ENCODE data around the gene CTU2. TPM values are rescaled to one million over a fixed set of nuclear protein-coding genes. Genes with fewer than 3 reads are reported as not detected.

CTU2 gene
- total RNA-seq, 1 donor from 2014 or later = 11.6 TPM

DNA sequence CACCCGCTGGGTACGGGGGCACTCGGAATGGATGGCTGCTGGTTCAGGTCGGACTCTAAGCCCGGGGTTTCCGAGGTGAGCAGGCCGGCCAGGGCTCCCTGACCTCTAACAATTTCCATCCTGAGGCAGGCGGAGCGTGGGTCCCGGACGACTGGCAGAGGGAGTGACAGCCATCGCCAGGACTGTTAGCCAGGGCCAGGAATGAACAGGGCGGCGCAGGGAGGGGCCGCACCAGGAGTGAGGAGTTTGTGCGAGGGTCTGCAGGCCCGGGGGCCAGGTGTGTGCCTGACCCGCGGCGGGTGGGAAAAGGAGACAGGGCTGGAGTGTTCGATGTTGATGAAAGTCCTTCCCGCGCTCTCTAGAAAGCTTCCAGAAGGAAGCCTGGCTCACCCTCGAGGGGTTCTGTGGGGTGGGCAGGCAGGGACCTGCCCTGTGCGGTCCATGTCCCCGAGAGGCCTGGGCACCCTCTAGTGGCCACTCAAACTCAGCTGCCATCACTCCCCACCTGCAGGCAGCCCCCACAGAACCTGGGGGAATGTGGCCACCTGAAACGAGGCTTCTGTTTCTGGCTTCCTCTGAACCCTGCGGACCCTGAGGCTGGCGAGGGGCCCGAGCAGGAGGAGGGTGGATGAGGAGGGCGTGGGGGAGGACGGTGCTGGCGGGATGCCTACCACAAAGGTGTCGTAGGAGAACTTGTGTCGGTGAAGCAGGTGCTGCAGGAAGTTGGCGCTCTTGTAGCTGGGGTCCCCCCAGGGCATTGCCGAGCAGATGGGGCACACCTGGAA, 8.3 kb upstream of the CTU2 start:
- peak; percentile 47 for DNase-seq

DNA sequence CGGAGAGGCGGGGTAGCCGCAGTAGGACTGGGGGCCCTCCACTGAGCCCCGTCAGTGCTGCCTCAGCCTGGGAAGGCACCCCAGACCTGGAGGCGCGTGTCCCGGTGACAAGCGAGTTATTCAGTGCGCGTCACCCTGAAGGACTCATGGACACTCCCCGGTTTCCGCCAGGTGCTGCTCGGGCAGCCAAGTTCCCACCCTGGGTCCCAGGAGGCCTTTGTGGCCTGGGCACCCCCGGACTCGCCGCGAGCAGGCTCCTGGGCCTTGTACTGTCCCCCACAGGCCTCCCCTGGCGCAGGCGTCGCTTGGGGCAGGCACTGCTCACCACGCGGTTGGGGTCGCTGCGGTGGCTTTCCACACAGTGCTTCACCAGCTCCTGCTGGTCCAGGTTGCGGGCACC, 7.7 kb upstream of the CTU2 start:
- no peak for DNase-seq

DNA sequence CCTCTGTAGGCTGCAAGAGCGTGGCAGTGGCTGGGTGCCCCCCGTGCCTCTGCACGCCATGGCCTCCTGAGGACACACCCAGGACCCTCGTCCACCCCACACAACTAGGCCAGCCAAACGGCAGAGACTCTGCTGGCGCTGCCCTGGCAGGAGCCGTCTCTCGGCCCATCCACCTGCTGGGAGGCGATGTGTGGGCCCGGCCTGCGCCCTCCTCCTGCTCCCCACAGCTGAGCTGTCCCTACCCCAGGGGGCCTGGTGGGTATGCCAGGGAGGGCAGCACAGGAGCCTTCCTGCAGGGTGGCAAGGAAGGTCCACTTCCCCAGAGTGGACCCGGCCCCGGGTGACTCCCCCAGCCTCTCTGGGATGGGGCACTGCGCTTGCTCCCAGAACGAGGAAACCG, 7.1 kb upstream of the CTU2 start:
- no peak for DNase-seq

DNA sequence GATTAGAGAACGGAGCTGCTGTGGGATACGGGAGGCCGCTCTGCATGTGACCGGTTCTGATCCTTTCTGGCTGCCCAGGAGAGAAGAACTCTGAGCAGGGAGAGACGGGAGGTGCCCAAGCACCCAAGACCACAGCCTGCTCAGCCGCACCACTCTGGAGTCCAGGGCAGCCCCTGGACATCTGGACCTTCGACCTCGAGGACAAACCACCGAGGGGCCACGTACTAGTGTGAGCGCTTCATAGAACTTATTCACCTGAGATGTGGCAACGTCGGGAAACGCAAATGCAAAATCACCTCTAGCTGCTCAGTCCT, 6.0 kb upstream of the CTU2 start:
- DNase-seq = no peak

DNA sequence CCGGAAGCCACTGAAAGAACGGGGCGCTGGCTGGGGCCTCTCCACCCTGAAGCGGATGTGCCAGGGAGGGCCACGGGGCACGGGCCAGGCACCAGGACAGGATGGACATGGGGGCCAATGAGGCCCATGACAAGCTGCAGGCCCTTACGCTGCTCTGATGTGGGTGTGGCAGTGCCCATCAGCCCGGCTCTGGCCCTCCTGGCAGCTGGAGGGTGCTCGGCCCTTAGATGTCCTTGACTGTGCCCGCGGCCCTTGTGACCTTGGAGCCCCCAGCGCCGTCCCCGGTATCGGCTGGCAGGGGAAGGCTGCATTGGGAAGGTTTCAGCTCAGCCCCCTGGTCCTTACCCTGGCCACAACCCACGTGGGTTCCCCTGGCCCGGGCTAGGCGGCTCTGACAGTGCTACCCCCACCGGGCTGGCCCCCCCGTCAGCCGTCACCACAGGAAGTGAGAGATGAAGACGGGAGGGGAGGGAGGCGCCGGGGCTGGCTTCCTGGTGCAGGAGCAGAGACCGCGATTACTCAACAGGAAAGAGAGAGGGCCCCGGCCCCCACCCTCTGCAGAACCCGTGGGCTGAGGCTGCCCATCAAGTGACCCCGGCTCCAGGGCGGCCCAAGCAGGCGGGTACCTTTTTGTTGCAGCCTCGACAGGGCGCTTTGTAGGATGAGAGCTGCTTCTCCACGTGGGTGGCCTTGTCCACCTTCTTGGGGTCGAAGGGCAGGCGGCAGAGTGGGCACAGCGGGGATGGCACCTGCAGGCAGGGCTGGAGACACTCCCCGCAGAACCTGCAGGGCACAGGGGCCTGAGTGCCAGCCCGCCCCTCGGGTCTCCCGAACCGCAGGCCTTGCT, 5.4 kb upstream of the CTU2 start:
- peak; percentile 95 for DNase-seq

DNA sequence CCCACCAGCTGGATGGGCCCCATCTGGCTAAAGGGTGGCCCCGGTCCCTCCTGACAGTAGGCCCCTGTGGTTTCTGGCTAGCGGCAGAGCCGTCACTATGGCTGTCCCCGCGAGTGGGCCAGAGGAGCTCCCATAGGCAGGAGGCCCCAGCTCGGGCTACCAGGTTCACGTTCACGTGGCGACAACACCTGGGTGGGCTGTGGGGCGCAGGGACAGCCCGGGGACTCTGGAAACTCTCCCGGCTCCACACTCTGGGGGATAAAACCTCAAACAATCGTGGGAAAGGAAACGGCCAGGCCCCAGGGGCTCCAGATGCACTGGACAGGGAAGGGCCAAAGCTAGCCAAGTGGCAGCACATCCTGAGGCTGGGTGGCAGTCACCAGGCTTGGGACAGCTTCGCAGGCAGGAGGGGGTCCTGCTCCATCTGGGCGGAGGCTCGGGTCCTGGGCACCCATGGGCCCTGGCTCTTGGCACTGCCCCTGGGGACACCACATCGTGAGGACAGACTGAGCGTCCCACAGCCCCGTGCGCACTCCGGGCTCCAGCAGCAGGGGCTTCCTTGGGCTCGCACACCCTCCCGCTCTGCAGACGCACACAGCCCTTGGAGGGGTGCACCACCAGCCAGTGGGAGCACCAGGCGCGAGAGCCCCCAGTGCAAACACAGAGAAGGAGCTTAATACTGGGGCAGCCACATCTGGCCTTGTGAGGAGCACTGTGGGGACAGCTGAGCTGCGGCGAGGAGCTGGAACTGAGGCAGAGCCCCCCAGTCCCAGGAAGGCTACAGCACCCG, 4.5 kb upstream of the CTU2 start:
- DNase-seq = peak; percentile 34

DNA sequence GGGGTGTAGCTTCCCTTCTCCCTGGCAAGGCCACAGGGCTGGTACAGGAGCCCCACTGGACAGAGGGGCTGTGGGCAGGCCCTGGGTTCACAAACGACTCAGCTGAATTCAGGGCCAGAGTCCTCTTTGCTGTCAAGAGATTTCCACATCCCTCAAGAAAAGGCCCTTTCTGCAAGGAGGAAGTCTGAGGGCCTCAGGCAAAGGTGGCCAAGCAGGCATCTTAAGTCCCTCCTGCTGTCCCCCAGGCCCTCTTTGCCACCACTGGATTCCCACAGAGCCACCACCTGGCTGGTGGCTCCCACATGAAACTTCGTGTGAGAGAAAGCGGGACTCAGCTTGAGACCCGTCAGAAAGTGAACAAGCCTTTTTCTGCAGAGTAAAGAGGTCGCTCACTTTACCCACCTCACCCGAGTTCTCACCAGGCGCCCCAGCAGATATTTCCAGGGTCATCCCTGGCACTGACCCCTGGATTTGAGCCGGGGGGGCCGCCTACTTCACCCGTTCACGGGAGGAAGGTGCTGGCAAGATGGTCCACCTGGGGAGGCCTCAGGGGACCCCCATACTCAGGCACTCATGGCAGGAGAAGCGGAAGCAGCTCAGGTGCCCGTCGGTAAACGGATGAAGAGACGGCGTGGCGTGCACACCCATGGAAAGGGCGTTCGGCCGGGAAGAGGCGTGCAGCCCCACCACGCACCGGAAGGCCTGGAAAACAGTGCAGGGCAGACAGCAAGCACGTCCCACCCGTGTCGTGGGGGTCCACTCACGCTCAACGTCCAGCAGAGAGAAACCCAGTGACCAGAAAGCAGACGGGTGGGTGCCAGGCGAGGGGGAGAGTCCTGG, 3.7 kb upstream of the CTU2 start:
- no peak for DNase-seq

DNA sequence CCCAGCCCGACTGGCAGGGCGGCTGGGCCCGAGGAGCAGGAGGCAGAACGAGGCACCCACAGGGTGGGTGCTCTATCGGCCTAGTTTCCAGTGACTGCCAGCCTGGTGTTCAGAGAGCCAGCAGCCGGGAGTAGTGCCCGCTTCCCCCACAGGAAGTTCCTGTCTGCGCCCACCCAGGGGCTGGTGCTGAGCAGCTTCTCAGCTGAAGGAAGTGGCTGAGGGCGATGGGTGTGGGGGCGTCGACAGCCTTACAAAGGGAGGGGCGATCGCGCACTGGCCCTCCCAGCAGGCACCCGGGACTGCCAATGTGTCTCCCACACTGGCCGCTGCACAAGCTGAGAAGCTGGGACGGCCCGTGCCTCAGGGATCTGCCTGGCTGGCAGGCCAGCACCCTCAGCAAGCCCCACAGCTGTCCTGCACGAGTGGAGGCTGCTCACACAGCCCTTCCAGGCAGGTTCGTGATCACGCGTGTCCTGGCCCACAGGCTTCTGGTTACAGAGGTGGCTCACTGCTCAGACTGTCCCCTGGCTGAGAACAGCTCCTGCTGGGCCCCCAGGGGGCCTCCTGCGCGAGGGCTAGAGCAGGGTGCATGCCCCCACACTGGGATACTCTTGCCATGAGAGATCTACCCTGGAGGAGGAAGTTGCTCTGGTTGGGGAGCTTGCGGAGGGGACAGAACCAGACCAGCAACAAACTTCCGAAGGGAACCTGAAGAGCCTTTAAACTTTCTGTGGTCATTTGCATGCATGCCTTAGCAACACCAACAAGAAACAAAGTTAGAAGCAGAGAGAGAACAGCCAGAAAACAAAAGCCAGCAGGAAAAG, 2.6 kb upstream of the CTU2 start:
- DNase-seq = peak; percentile 53

DNA sequence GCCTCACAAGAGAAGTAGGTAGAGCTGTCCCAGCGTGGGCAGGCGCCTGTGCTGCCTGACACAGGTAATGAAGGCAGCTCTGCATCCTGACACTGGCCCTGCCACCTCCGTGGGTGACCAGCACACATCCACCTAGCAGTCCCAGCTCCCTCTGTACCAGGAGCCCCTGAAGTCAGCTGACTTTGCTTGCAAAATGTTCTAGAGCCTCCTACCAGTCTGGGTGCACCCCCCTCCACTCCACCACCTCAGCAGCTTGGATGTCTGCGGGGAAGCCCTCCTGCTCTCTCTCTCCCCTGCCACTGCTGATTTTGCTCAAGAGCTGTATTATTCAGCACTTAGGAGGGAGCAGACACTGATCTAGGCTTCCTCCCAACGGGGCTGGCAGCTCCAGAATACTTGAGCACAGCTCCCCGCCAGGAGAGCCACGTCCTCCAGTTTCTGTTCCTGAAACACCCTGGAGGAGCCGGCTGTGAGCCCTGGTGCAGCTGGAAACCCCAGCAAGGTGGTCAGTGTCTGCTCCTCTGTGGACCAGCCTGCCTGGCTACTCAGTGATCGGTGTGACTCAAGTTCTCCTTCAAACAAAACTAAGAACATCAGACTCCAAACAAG, 1.1 kb upstream of the CTU2 start:
- peak; percentile 31 for DNase-seq

DNA sequence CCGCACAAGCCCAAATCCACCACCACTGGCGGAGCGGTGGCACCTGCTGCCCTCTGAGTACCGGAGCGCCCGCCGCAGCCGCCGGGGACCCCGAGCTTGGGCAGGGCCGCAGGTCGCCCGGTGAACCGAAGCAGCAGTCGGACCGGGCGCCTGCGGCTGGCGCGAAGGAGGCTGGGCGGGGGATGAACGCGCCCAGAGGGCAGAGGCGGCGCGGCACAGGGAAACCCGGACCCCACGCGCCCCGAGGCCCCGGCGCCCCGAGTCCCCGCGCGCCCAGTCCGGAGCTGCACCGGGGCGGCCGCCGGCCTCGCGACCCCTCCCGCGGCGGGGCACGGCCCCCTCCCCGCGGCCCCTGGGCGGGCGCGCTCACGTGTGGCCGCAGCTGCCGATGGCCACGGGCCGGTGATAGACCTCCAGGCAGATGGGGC, 488 bp upstream of the CTU2 start:
- DNase-seq = no peak

DNA sequence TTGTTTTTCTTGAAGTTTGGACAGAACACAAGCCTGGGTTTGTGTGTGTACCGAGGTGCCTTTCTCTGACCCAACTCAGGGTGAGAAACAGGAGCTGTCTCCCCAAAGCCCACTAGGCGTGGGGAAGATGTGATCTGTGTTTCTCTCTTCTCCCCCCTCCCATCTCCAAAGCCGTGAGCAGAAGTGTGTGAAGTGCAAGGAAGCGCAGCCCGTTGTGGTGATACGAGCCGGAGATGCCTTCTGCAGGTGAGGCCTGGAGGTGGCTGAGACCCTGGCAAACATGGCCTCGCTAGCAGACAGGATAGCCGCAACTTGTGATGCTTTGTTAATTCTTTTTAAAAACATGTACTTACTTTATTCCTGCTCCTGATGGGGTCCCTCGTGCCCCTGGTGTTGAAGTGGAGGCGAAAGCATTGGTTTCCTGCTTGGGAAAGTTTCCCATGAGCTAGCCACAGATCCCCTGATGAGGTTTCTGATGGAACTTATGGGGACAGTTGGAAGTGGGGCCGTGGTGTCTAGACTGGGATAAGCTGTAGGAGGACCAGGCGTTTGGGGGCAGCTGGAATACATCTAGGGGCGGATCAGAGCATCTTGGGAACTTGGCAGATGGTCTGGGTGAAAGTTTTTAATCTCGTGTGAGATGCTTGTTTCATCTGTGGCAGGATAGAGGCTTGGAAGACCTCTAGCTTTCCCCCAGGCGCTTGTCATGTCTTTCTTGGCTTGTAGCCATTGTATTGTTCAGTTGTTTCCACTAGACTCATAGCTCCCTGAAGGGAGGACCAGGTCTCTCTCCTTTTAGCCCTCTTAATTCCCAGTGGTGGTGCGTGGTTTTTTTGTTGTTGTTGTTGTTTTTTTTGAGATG, 893 bp downstream of the CTU2 start:
- DNase-seq = no peak

DNA sequence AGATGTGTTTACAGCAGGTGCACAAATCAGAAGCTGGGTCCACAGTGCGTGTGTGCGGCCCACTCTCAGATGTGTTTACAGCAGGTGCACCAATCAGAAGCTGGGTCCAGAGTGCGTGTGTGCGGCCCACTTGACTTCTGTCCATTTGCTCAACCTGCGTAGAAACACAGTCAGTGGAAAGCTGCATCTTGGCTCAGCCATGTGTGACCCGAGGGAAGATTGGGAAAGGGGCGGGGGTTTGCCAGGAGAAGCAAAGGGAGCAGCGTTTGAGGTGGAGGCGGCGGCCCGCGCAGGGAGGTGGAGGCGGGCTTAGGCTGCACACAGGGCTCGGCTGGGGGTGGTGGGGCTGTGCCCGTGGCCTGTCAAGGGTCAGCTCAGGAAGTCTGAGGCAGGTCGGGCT, 4.3 kb downstream of the CTU2 start:
- DNase-seq = no peak

DNA sequence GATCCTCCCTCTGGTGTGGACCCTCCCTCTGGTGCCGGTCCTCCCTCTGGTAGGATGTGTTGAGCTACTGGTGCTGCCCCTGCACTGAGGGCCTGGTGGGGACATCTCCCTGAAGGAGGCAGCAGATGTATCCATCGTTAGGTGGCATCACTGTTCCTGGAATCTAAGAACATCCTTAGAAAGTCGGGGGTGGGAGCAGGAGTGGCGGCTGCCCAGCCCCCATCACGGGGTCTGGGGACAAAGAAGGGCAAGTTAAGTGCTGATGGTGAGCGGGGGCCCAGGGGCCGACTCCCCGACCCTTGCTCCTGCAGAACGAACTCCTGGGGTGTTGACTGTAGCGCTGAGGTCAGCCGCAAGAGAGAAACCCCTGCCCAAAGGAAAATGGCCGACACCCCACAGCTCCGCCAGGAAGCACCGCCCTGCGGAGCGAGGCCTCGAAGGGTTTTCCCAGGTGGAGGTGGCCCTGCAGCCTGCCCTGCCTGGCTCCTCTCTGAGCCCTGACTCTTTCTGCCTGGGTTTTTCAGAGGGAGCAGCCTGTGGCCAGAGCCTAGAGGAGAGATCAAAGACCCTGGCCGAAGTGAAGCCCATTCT, 5.5 kb downstream of the CTU2 start:
- DNase-seq = no peak

DNA sequence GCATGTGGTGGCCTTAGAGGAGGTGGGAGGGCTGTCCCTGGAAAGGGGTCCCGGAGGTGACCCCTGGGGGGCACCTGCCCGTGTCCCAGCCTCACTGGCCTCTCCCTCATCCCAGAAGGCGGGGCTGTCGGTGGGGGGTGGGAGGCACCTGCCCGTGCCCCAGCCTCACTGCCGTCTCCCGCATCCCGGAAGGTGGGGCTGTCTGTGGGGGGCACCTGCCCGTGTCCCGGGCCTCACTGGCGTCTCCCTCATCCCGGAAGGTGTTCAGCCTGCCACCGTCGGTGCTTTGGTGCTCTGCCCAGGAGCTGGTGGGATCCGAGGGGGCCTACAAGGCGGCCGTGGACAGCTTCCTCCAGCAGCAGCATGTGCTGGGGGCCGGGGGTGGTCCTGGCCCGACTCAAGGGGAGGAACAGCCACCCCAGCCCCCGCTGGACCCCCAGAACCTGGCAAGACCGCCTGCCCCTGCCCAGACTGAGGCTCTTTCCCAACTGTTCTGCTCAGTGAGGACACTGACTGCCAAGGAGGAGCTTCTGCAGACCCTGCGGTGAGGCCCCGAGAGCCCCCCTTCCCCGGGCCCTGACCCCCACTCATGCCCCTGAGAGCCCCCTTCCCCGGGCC, 6.2 kb downstream of the CTU2 start:
- DNase-seq = no peak

DNA sequence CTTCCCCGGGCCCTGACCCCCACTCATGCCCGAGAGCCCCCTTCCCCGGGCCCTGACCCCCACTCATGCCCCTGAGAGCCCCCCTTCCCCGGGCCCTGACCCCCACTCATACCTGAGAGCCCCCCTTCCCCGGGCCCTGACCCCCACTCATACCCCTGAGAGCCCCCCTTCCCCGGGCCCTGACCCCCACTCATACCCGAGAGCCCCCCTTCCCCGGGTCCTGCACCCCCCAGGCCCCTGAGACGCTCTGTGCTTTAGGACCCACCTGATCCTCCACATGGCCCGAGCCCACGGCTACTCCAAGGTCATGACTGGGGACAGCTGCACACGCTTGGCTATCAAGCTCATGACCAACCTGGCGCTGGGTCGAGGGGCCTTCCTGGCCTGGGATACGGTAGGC, 6.8 kb downstream of the CTU2 start:
- DNase-seq = no peak

DNA sequence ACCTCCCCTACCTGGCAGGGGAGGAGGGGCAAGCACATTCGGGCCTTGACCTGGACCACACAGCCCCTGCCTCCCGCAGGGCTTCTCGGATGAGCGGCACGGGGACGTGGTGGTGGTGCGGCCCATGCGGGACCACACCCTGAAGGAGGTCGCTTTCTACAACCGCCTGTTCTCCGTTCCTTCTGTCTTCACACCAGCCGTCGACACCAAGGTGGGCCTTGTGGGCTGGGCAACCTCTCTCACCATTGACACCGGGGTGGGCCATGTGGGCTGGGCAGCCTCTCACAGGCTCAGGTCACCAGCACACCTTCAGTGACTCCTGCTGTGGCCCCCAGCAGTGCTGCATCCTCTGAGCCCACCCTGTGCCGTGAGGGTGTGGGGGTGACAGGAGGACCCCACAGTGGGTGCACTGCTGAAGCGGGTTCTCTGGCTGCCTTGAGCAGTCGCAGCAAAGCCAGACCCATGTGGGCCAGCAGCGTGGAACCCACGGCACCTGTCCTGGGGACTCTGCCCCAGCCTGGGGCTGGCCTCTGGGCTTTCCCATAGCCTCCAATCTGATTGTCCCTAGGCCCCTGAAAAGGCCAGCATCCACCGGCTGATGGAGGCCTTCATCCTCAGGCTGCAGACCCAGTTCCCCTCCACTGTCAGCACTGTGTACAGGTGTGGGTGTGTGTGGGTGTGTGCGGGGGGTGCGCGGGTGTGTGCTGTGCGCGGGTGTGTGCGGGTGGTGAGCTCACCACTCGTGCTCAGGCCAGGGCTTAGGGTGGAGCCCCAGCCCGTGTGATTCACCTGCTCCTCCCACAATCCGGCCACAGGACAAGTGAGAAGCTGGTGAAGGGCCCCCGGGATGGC, 7.5 kb downstream of the CTU2 start:
- no peak for DNase-seq

DNA sequence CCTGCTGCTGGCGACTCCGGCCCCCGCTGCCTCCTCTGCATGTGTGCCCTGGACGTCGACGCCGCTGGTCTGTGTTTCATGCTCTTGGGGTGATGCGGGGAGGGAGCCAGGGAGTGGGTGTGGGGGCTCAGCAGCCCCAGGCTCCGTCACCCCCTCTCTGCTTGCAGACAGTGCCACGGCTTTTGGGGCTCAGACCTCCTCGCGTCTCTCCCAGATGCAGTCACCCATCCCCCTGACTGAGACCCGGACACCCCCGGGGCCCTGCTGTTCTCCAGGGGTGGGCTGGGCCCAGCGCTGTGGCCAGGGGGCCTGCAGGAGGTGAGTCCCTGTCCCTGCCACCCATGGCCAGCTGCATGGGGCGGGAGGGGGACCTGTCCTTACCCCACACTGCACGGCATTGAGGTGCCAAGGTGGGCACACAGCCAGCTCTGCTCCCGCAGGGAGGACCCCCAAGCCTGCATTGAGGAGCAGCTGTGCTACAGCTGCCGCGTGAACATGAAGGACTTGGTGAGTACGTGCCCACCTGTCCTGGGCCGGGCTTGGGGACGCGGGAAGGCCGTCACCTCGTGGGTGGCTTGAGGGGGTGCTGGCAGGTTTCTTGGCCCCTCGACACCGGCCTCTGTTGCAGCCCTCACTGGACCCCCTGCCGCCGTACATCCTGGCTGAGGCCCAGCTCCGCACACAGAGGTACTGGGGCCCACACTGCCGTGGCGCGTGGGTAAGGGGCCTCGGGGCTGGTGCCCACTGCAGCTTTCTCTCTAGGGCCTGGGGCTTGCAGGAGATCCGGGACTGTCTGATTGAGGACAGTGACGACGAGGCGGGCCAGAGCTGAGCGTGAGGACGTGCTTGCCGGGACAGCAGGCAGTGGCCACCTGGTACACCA, 8.4 kb downstream of the CTU2 start:
- no peak for DNase-seq

Measured in dermis blood vessel endothelial cell (primary cell).